HEK293T (cell line): ENCODE measurements around the gene POU2F3.

Source experiments
- ARNT ChIP-seq: fragments of 450-650 bp; IDR thresholded peaks from 2 replicates; pipeline ENCODE4 v1.6.1; 2017; ENCODE audit warnings: mild to moderate bottlenecking
- BHLHE40 ChIP-seq: fragments of 450-650 bp; IDR thresholded peaks from 2 replicates; pipeline ENCODE4 v1.6.1; 2016; ENCODE audit warnings: mild to moderate bottlenecking, moderate library complexity, borderline replicate concordance
- ELF4 ChIP-seq: fragments of 450-650 bp; IDR thresholded peaks from 2 replicates; pipeline ENCODE4 v1.6.1; 2017; ENCODE audit warnings: antibody characterized with exemption
- FOXA1 ChIP-seq: fragments of 450-650 bp; IDR thresholded peaks from 2 replicates; pipeline ENCODE4 v1.6.1; 2016; ENCODE audit warnings: mild to moderate bottlenecking
- FOXK2 ChIP-seq: fragments of 450-650 bp; IDR thresholded peaks from 2 replicates; pipeline ENCODE4 v1.6.1; 2016; ENCODE audit warnings: mild to moderate bottlenecking
- FOXM1 ChIP-seq: fragments of 450-650 bp; IDR thresholded peaks from 2 replicates; pipeline ENCODE4 v1.6.1; 2017; ENCODE audit warnings: mild to moderate bottlenecking, borderline replicate concordance
- HDGF ChIP-seq: fragments of 450-650 bp; IDR thresholded peaks from 2 replicates; pipeline ENCODE4 v1.6.1; 2017; ENCODE audit warnings: antibody characterized with exemption, borderline replicate concordance
- L3MBTL2 ChIP-seq: fragments of 450-650 bp; conservative IDR thresholded peaks from 2 replicates; pipeline ENCODE4 v1.6.1; 2016; ENCODE audit warnings: mild to moderate bottlenecking
- LEF1 ChIP-seq: fragments of 450-650 bp; IDR thresholded peaks from 2 replicates; pipeline ENCODE4 v1.6.1; 2017; ENCODE audit warnings: mild to moderate bottlenecking, borderline replicate concordance
- NFRKB ChIP-seq: fragments of 450-650 bp; IDR thresholded peaks from 2 replicates; pipeline ENCODE4 v1.6.1; 2016; ENCODE audit warnings: mild to moderate bottlenecking, moderate library complexity
- PKNOX1 ChIP-seq: fragments of 450-650 bp; IDR thresholded peaks from 2 replicates; pipeline ENCODE4 v1.6.1; 2016
- SP1 ChIP-seq: fragments of 450-650 bp; IDR thresholded peaks from 2 replicates; pipeline ENCODE4 v1.6.1; 2017
- SUZ12 ChIP-seq: fragments of 450-650 bp; IDR thresholded peaks from 2 replicates; pipeline ENCODE4 v1.6.1; 2016; ENCODE audit warnings: mild to moderate bottlenecking
- ZNF384 ChIP-seq: fragments of 450-650 bp; IDR thresholded peaks from 2 replicates; pipeline ENCODE4 v1.6.1; 2016

- TF ChIP-seq ELF4, result no peak
- TF ChIP-seq ARNT, result no peak
- no peak for TF ChIP-seq SUZ12
- no peak for TF ChIP-seq NFRKB
- TF ChIP-seq ZNF384, result no peak
- no peak for TF ChIP-seq HDGF
- TF ChIP-seq FOXM1, result no peak
- no peak for TF ChIP-seq L3MBTL2
- TF ChIP-seq FOXK2, result no peak
- TF ChIP-seq FOXA1, result no peak
- TF ChIP-seq PKNOX1, result no peak
- no peak for TF ChIP-seq SP1
- no peak for TF ChIP-seq BHLHE40
- TF ChIP-seq LEF1, result no peak
These were observed 91.5 kb downstream of the POU2F3 start for GRCh38 chr11:120331301-120331996.
